Lung (tissue), 12 donors: Measurements from ENCODE around the gene FLT1. TPM values are rescaled to one million over a fixed set of nuclear protein-coding genes. Genes with fewer than 3 reads are reported as not detected.

Experiments
- ATAC-seq: fragments of 200-7000 bp; cut with Tn5 transposase; one replicate; pipeline ENCODE4 v1.9.1; 2020; ENCODE audit warnings: moderate number of reproducible peaks; ENCODE audit not compliant: insufficient read depth, low FRiP score
- DNase-seq, 3 donors: peaks; one replicate each; pipeline ENCODE4 v3.0.0-alpha.2; 2013 to 2017
- H3K27ac ChIP-seq, 2 donors: one replicate each; pipeline ENCODE4 v1.5.1; 2013; ENCODE audit warnings: mild to moderate bottlenecking in 2 of 2, moderate library complexity in 2 of 2, control low read depth in 1 of 2, inconsistent platforms in 1 of 2, low read depth in 1 of 2, low read length in 1 of 2
- H3K27me3 ChIP-seq, 3 donors: one replicate each; pipeline ENCODE4 v1.5.1; 2013; ENCODE audit warnings: low read length in 2 of 3; ENCODE audit not compliant: control insufficient read depth in 3 of 3, insufficient read depth in 3 of 3
- H3K36me3 ChIP-seq, 4 donors: one replicate each; pipeline ENCODE4 v1.5.1; 2013; ENCODE audit warnings: low read length in 4 of 4, mild to moderate bottlenecking in 1 of 4, moderate library complexity in 1 of 4; ENCODE audit not compliant: control insufficient read depth in 4 of 4, insufficient read depth in 4 of 4
- H3K4me1 ChIP-seq, 5 donors: one replicate each; pipeline ENCODE4 v1.5.1; 2013; ENCODE audit warnings: low read length in 5 of 5, mild to moderate bottlenecking in 2 of 5, moderate library complexity in 1 of 5; ENCODE audit not compliant: control insufficient read depth in 5 of 5, insufficient read depth in 5 of 5
- H3K4me3 ChIP-seq: one replicate; pipeline ENCODE4 v1.5.1; 2013; ENCODE audit warnings: mild to moderate bottlenecking, control low read depth, moderate library complexity
- H3K9ac ChIP-seq, 2 donors: one replicate each; pipeline ENCODE4 v1.5.1; 2013; ENCODE audit warnings: low read length in 2 of 2, control low read depth in 1 of 2; ENCODE audit not compliant: insufficient read depth in 1 of 2
- H3K9me3 ChIP-seq, 4 donors: one replicate each; pipeline ENCODE4 v1.5.1; 2013; ENCODE audit warnings: low read length in 3 of 4, mild to moderate bottlenecking in 1 of 4, moderate library complexity in 1 of 4; ENCODE audit not compliant: control insufficient read depth in 4 of 4, insufficient read depth in 3 of 4
- WGBS, 2 donors: extraction: QIAGEN DNeasy Blood & Tissue Kit; methylation state at CpG; one replicate each; pipeline ENCODE4 v1.1.7; 2013; 5-methylcytosine and 5-hydroxymethylcytosine counted together
- polyA plus RNA-seq, 2 donors: library from polyadenylated mRNA; stranded (reverse); fragments of 200-250 nt; gene quantifications; one replicate each; pipeline ENCODE4 v1.2.1, GENCODE V29; 2013
- total RNA-seq, 2 donors: library from RNA; depleted of rRNA in 1 of 2; stranded (reverse); fragments of >200 nt in 1 of 2; gene quantifications; one replicate each; pipeline ENCODE4 v1.2.1, GENCODE V29; 2014 to 2021
- TF ChIP-seq, protein P1 (sequence below): IDR thresholded peaks from 2 replicates; pipeline ENCODE4 v1.5.1; 2012; ENCODE audit warnings: mild to moderate bottlenecking; ENCODE audit errors: control extremely low read depth, extremely low read depth
- donor health status: control.
- donor health status: control.
- donor health status: Bipolar disorder and iron deficiency.
- donor health status: healthy.
- donor health status: DM: yes; HTN: yes; CAD: no.

Gene FLT1
- total and polyA plus RNA-seq, 4 donors = 4.7 to 71.3 (median 42.2) TPM

DNA sequence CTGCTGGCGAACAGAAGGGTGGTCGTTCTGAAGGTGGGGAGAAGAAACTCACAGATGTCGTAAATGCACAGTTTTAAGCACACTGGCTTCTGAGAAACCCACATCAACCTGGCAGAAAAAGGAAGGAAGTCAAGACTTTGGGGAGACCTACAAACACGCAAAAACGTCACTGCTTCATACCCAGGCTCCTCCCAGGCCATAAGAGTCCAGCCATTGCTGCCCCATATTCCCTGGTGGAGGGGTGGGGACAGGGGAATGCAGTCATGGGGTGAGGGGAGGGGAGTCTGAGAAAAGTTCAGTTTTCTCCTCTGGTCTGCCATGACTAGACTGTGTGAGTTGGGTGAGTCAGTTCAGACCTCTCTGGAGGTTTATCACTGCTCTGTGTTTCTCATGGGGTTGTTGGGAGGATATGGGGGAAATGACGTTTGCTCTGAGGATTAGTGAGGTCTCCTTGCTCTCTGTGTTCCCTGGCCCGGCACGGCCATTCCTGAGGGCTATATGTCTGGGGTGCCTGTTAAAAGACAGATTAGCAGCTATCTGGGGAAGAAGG is 139.0 kb downstream of the FLT1 start:
- no peaks in the 10 kb centered on the region for H3K9me3 ChIP-seq
- H3K27ac ChIP-seq = no peak overlapping the region
- 53 to 70% methylated on average over 8 of the region's 8 CpGs for WGBS, 2 donors
- TF ChIP-seq, protein P1, sequence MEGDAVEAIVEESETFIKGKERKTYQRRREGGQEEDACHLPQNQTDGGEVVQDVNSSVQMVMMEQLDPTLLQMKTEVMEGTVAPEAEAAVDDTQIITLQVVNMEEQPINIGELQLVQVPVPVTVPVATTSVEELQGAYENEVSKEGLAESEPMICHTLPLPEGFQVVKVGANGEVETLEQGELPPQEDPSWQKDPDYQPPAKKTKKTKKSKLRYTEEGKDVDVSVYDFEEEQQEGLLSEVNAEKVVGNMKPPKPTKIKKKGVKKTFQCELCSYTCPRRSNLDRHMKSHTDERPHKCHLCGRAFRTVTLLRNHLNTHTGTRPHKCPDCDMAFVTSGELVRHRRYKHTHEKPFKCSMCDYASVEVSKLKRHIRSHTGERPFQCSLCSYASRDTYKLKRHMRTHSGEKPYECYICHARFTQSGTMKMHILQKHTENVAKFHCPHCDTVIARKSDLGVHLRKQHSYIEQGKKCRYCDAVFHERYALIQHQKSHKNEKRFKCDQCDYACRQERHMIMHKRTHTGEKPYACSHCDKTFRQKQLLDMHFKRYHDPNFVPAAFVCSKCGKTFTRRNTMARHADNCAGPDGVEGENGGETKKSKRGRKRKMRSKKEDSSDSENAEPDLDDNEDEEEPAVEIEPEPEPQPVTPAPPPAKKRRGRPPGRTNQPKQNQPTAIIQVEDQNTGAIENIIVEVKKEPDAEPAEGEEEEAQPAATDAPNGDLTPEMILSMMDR = no peak
- H3K9ac ChIP-seq = no peak overlapping the region
- no peak for ATAC-seq
- no peaks in the 10 kb centered on the region for H3K27me3 ChIP-seq
- no peak for DNase-seq
- peaks cover 0 to 2% (median 0%) of the 10 kb centered on the region in 4 donors for H3K36me3 ChIP-seq
- H3K4me1 ChIP-seq = peaks cover 0 to 11% (median 3%) of the 10 kb centered on the region in 5 donors
- H3K4me3 ChIP-seq = no peak overlapping the region

- no peaks in the 10 kb centered on the region for H3K9me3 ChIP-seq
- TF ChIP-seq, protein P1 = no peak
- no peaks in the 10 kb centered on the region for H3K27me3 ChIP-seq
- H3K27ac ChIP-seq = no peak overlapping the region
- DNase-seq (no peak), ATAC-seq (no peak)
- H3K4me3 ChIP-seq = no peak overlapping the region
- 93 to 95% methylated on average over 14 of the region's 14 CpGs for WGBS, 2 donors
- H3K9ac ChIP-seq = no peak overlapping the region
- peaks cover 0 to 11% (median 3%) of the 10 kb centered on the region in 5 donors for H3K4me1 ChIP-seq
- H3K36me3 ChIP-seq = peaks cover 0 to 2% (median 0%) of the 10 kb centered on the region in 4 donors
These were observed 139.7 kb downstream of the FLT1 start for GRCh38 chr13:28355046-28355821.

- Histone ChIP-seq H3K4me1 (peaks cover 0 to 11% (median 3%) of the 10 kb centered on the region in 5 donors), H3K27ac (no peak overlapping the region), H3K36me3 (peaks cover 0 to 2% (median 0%) of the 10 kb centered on the region in 4 donors), H3K9me3 (no peaks in the 10 kb centered on the region), H3K27me3 (no peaks in the 10 kb centered on the region), H3K4me3 (no peak overlapping the region), H3K9ac (no peak overlapping the region)
- 50 to 51% methylated on average over 4 of the region's 4 CpGs for WGBS, 2 donors
- DNase-seq (no peak), ATAC-seq (no peak)
- TF ChIP-seq, protein P1 = no peak
These were observed 141.2 kb downstream of the FLT1 start for GRCh38 chr13:28353679-28354078.
